Memory B cell (primary cell): ENCODE measurements around the gene FURIN.
"Not testable (repeated sequence)": the region's sequence is repeated elsewhere in the genome, so short reads cannot be mapped to it uniquely, and the experiment has no call there.

Source experiments
- ATAC-seq: fragments of 150-1000 bp; cut with Tn5 transposase; 2 replicates; pipeline ENCODE4 v1.10.0; 2021; ENCODE audit warnings: low read depth, mild to moderate bottlenecking, moderate library complexity
- DNase-seq, 2 donors: peaks; one replicate each; pipeline ENCODE4 v3.0.0; 2022; ENCODE audit warnings: low spot score in 2 of 2
- H3K27ac Mint-ChIP-seq: one replicate; pipeline ENCODE4 v1.8.0; 2022; ENCODE audit warnings: mild to moderate bottlenecking, moderate library complexity, mixed read lengths
- H3K27me3 Mint-ChIP-seq: one replicate; pipeline ENCODE4 v1.8.0; 2022; ENCODE audit warnings: mixed read lengths
- H3K36me3 Mint-ChIP-seq: one replicate; pipeline ENCODE4 v1.8.0; 2022; ENCODE audit warnings: mild to moderate bottlenecking, mixed read lengths
- H3K4me1 Mint-ChIP-seq: one replicate; pipeline ENCODE4 v1.8.0; 2022; ENCODE audit warnings: mixed read lengths
- H3K4me3 Mint-ChIP-seq: one replicate; pipeline ENCODE4 v1.8.0; 2022; ENCODE audit warnings: mild to moderate bottlenecking, moderate library complexity, mixed read lengths
- H3K9me3 Mint-ChIP-seq: one replicate; pipeline ENCODE4 v1.8.0; 2022; ENCODE audit warnings: mixed read lengths

The FURIN gene

DNA sequence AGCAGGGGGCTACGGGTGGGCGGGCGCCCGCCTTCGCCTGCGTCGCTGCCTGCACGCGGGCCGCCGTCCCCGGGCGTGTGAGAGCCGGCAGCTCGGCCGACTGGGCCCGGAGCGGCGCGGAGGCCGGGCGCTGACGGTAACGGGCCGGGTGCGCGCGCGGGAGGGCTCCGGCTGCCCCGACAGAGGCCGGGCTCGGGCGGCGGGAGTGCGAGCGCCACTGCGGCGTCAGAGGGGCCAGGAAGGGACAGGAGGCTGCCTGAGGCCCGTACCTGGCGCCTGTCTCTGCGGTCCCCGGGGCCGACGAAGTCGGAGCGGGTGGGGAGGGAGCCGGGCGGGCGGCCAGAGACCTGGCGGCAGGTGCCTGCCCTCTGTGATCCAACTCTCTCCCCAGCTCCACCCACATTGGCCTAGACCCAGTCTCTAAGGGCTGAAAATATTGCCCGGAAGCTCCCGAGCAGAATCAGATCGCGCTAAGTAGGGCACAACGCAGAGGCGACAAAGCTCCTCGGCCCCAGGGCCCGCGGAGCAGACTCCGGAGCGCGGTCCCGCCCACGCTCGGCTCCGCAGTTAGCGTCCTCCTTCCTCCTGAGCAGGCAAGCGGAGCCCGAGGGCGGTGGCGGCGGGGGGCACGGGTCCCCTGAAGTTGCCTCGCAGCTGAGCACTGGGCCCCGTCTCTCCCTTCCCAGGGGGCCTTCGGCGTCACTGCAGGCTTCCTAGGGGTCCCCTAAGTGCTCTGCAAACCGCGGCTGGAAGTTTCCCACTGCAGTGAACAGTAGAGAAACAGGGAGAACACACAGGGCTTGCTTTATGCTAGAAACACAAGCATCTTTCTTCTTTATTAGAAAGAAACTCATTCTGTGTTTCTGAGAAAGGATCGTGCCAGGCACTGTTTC lies 34.7 kb downstream of the FURIN start, which contains the start of gene MAN2A2:
Gene MAN2A2, plus strand, starts transcription at position 463 of the 893 bp plus-strand sequence. CDS start 906 bp downstream, outside the sequence.
- H3K27me3 Mint-ChIP-seq: no peaks in the 10 kb centered on the region
- H3K9me3 Mint-ChIP-seq: no peaks in the 10 kb centered on the region
- H3K4me1 Mint-ChIP-seq: peaks cover 16% of the 10 kb centered on the region
- H3K4me3 Mint-ChIP-seq: peak within 1 kb of the TSS; percentile 96
- ATAC-seq (peak; percentile 56), DNase-seq (peak; percentile 36 to 60)
- peaks cover 16% of the 10 kb centered on the region for H3K36me3 Mint-ChIP-seq
- peak within 1 kb of the TSS; percentile 85 for H3K27ac Mint-ChIP-seq

DNA sequence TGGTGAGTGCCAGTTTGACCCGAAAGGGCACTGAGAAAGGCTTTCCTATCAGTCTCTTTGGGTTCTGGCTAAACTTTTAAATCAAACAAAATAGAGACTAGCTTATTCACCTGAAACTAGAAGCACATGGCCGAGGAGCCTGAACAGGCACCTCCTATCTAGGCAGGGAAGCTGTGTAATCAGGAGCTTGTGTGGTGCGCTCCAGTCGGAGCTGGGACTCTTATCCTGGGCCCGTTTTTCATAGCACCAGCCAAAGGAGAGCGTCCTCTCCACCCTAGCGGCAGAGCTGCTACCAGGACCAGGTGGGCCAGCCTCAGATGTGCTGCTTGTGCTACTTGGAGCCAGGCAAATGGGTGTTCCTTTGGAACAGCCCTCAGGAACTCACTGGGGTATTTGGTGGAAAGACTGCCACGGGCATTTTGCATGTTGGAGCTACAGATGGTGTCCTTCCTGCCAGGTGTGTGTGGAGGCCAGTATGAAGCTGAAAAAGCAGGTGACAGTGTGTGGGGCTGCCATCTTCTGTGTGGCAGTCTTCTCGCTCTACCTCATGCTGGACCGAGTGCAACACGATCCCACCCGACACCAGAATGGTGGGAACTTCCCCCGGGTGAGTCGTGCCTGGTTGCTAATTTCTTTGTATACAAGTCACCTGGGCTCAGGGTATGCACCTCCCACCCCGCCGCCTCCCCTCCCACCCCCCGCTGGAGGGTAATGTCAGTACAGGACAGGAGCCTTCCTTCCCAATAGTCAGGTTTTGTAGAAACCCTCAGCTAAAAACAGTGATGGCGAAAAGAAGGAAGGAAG lies 35.5 kb downstream of the FURIN start:
- Mint-ChIP-seq H3K27ac (peak overlapping the region; percentile 82), H3K36me3 (peaks cover 16% of the 10 kb centered on the region), H3K9me3 (no peaks in the 10 kb centered on the region), H3K4me1 (peaks cover 16% of the 10 kb centered on the region), H3K4me3 (peak overlapping the region; percentile 96), H3K27me3 (no peaks in the 10 kb centered on the region)
- DNase-seq: no peak
- ATAC-seq: no peak

DNA sequence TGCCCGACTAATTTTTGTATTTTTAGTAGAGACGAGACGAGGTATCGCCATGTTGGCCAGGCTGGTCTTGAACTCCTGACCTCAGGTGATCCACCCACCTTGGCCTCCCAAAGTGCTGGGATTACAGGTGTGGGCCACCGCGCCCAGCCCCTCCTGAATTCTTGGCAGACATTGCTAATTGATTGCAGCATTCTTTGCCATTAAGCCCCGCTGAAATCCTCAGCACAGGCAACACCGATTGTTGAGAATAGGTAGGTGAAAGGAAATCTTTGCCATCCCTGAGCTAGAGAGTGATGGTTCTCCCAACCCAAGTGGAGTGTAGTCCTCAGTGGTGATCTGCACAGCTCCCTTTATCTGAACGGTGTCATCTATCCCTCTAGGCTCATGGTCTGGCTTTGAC lies 36.4 kb downstream of the FURIN start:
- no peak for DNase-seq
- no peak for ATAC-seq
- peaks cover 16% of the 10 kb centered on the region for H3K4me1 Mint-ChIP-seq
- H3K27me3 Mint-ChIP-seq: no peaks in the 10 kb centered on the region
- H3K27ac Mint-ChIP-seq: no peak overlapping the region
- no peak overlapping the region for H3K4me3 Mint-ChIP-seq
- no peaks in the 10 kb centered on the region for H3K9me3 Mint-ChIP-seq
- peaks cover 18% of the 10 kb centered on the region for H3K36me3 Mint-ChIP-seq

DNA sequence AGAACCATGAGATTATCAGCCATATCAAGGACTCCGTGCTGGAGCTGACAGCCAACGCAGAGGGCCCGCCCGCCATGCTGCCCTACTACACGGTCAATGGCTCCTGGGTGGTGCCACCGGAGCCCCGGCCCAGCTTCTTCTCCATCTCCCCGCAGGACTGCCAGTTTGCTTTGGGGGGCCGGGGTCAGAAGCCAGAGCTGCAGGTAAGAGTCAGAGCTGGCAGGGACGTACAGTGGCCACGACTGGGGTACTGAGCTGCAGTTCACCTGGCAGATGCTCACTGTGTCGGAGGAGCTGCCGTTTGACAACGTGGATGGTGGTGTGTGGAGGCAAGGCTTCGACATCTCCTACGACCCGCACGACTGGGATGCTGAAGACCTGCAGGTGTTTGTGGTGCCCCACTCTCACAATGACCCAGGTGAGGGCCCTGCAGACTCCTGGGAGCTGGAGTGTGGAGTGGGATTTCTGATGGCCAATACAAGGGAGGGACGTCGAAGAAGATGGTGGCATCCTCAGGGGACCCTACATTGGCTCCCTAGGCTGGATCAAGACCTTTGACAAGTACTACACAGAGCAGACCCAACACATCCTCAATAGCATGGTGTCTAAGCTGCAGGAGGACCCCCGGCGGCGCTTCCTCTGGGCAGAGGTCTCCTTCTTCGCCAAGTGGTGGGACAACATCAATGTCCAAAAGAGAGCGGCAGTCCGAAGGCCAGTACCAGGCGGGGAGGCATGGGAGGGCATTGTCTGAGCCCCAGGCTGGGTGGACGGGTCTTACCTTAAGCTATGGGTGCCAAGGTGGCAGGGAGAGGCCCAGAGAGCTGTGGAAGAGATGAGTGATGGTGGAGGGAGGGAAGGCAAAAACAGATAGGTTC lies 37.2 kb downstream of the FURIN start:
- H3K4me1 Mint-ChIP-seq: peaks cover 14% of the 10 kb centered on the region
- no peak for DNase-seq
- ATAC-seq: no peak
- H3K4me3 Mint-ChIP-seq: no peak overlapping the region
- peaks cover 25% of the 10 kb centered on the region for H3K36me3 Mint-ChIP-seq
- no peaks in the 10 kb centered on the region for H3K27me3 Mint-ChIP-seq
- H3K27ac Mint-ChIP-seq: no peak overlapping the region
- H3K9me3 Mint-ChIP-seq: no peaks in the 10 kb centered on the region

DNA sequence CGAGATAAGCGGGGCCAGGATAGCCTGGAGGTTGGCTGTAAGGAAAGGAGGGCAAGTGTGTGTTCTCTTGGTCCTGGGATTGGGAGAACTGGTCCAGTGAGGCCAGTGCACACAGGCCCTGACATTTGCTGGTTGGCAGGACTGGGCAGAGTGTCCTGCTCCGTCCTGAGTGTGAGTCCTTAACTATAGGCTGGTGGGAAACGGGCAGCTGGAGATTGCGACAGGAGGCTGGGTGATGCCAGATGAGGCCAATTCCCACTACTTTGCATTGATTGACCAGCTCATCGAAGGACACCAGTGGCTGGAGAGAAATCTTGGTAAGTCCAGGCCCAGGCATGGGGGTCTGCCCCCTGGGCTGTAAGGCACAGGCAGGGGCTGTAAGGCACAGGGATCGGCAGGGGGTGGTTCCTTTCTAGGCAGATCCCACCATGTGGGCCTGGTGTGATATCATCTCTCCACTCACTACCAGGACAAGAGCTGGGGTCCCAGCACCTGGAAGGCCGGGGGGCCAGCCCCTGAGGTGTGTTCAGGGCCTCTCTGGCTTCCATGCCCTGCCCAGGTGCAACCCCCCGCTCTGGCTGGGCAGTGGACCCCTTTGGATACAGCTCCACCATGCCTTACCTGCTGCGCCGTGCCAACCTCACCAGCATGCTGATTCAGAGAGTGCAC lies 37.9 kb downstream of the FURIN start:
- H3K36me3 Mint-ChIP-seq: peaks cover 28% of the 10 kb centered on the region
- ATAC-seq: no peak
- DNase-seq: no peak
- H3K4me3 Mint-ChIP-seq: no peak overlapping the region
- no peaks in the 10 kb centered on the region for H3K9me3 Mint-ChIP-seq
- H3K27me3 Mint-ChIP-seq: no peaks in the 10 kb centered on the region
- H3K4me1 Mint-ChIP-seq: peaks cover 10% of the 10 kb centered on the region
- H3K27ac Mint-ChIP-seq: no peak overlapping the region

DNA sequence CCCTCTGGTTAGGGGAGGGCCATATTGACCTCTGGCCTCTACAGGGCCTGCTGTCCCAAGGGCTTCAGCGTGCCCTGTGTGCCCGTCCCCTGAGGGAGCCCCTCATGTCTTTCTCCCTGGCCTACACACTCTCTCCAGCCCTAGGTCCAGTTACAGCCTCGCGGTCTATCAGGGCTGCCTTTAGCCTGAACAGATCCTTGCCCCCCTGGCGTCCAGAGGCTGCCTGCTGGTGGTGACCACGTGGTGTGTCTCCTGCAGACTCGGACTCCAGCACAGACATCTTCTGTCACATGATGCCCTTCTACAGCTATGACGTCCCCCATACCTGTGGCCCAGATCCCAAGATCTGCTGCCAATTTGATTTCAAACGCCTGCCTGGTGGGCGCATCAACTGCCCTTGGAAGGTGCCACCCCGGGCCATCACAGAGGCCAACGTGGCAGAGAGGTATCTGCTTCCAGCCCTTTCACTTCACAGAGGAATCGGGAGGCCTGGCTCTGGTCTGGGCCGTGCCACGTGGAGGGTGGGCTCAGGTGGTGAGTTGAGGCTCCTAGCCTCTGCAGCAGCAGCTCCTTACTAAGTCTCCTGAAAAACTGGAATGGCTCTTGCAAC lies 38.8 kb downstream of the FURIN start:
- Mint-ChIP-seq H3K27ac (no peak overlapping the region), H3K36me3 (peaks cover 28% of the 10 kb centered on the region), H3K9me3 (no peaks in the 10 kb centered on the region), H3K4me1 (peaks cover 4% of the 10 kb centered on the region), H3K4me3 (no peak overlapping the region), H3K27me3 (no peaks in the 10 kb centered on the region)
- ATAC-seq (no peak), DNase-seq (no peak)

DNA sequence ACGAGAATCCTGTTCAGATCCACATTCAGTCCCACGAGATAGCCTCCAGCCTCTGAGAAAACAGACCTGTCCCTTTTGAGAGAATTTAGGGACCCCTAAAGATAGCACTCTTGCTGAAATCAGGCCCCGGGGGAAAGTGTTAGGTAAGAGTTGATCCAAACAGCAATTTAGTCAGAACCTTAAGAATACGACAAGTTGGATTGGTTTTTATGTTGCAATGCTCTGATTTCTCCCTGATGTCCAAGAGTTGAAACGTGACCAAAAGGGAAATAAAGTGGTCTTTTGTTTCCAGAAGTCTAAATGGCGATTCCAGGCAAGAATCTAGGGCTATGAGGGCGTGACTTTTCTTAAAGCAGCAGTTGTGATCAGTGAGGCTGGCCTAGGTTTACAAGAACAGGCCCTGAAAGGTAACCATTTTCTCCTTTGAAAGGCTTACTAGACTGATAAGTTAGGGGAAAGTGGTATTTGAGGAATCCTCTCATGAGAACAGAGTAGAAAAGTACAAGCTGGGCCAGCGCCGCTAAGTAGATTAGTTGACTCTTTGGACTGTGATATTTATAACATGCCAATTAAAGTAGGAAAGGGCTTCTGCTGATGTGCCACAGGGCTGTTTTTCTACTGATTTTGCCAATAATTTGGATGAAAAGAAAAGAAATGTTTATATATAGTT lies 39.6 kb downstream of the FURIN start:
- Mint-ChIP-seq H3K36me3 (peaks cover 28% of the 10 kb centered on the region), H3K4me3 (no peak overlapping the region), H3K27me3 (no peaks in the 10 kb centered on the region), H3K27ac (no peak overlapping the region), H3K9me3 (no peaks in the 10 kb centered on the region), H3K4me1 (peaks cover 4% of the 10 kb centered on the region)
- no peak for DNase-seq
- no peak for ATAC-seq

DNA sequence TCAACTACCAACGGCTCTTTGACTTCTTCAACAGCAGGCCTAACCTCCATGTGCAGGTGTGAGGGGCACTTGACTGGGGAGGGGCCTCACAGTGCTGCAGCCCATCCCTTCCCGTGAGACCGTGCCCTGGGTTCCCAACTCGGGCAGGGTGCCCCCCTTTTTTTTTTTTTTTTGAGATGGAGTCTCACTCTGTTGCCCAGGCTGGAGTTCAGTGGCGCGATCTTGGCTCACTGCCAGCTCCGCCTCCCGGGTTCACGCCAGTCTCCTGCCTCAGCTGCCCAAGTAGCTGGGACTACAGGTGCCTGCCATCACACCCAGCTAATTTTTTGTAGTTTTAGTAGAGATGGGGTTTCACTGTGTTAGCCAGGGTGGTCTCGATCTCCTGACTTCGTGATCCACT lies 41.1 kb downstream of the FURIN start:
- not testable (repeated sequence) for H3K27me3 Mint-ChIP-seq, H3K9me3 Mint-ChIP-seq, ATAC-seq, H3K4me3 Mint-ChIP-seq, H3K4me1 Mint-ChIP-seq, H3K27ac Mint-ChIP-seq, DNase-seq
- H3K36me3 Mint-ChIP-seq: peaks cover 32% of the 10 kb centered on the region

DNA sequence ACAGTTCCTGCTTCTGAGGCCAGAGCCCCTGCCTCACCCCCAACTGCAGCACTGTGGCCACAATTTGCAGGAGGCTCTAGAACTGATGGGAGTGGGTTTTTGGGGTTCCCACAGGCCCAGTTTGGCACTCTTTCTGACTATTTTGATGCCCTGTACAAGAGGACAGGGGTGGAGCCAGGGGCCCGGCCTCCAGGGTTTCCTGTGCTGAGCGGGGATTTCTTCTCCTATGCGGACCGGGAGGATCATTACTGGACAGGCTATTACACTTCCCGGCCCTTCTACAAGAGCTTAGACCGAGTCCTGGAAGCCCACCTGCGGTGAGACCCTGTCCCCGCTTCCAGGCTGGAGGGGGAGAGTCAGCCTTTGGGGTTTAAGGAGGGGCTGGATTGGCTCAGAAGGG lies 41.6 kb downstream of the FURIN start:
- no peak for ATAC-seq
- no peaks in the 10 kb centered on the region for H3K27me3 Mint-ChIP-seq
- H3K4me3 Mint-ChIP-seq: no peak overlapping the region
- H3K9me3 Mint-ChIP-seq: no peaks in the 10 kb centered on the region
- H3K36me3 Mint-ChIP-seq: peaks cover 32% of the 10 kb centered on the region
- no peaks in the 10 kb centered on the region for H3K4me1 Mint-ChIP-seq
- no peak for DNase-seq
- H3K27ac Mint-ChIP-seq: no peak overlapping the region

DNA sequence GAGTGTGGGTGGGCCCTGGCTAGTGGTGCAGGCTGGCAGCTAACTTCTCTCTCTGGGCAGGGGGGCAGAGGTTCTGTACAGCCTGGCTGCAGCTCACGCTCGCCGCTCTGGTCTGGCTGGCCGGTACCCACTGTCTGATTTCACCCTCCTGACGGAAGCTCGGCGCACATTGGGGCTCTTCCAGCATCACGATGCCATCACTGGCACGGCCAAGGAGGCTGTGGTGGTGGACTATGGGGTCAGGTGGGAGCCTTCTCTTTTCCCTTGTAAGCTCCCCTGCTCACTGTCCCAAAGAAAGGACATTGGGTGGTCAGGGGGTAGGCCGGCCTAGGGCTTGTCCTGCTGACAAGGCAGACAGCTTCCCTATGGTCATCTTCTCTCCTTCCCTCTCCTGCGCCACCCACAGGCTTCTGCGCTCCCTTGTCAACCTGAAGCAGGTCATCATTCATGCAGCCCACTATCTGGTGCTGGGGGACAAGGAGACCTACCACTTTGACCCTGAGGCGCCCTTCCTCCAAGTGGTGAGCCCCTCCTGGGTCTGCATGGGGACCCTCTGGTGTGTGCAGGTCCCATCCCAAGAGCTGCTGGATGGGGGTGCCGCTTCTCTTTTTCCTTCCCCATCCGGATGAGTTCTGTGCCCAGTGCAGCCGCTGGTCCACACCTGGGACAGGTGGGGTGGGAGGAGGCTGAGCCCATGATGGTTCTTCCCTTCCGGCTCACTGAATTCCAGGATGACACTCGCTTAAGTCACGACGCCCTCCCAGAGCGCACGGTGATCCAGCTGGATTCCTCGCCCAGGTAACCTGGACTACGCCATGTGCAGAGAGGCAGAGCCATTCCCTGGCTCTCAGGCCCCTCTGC lies 42.3 kb downstream of the FURIN start:
- Mint-ChIP-seq H3K27me3 (no peaks in the 10 kb centered on the region), H3K4me1 (no peaks in the 10 kb centered on the region), H3K9me3 (no peaks in the 10 kb centered on the region), H3K27ac (no peak overlapping the region), H3K36me3 (peaks cover 28% of the 10 kb centered on the region), H3K4me3 (no peak overlapping the region)
- ATAC-seq (no peak), DNase-seq (no peak)

DNA sequence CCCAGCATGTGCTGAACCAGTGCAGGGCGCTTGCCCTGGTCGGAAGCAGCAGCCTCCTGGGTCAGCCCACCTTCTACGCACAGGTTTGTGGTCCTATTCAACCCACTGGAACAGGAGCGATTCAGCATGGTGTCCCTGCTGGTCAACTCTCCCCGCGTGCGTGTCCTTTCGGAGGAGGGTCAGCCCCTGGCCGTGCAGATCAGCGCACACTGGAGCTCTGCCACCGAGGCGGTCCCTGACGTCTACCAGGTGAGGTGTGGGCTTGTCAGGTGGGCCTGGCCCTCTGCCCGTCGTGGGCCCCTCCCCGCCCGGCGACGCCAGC lies 42.9 kb downstream of the FURIN start:
- peaks cover 23% of the 10 kb centered on the region for H3K36me3 Mint-ChIP-seq

More for the DNA sequence above, 42.9 kb downstream of the FURIN start:
- Mint-ChIP-seq H3K9me3 (no peaks in the 10 kb centered on the region), H3K27me3 (no peaks in the 10 kb centered on the region), H3K4me3 (no peak overlapping the region), H3K4me1 (no peaks in the 10 kb centered on the region), H3K27ac (no peak overlapping the region)
- no peak for ATAC-seq
- no peak for DNase-seq
